ENCODE results near the gene NDUFS6.
"Not testable (repeated sequence)": the region's sequence is repeated elsewhere in the genome, so short reads cannot be mapped to it uniquely, and the experiment has no call there.

- TF ChIP-seq POLR2AphosphoS5 (IDR thresholded peaks at IDR 0.05); CTCF (IDR thresholded peaks at IDR 0.05 in 8 of 11, conservative IDR thresholded peaks at IDR 0.05 in 3 of 11): not testable (repeated sequence)
Observed at GRCh38 chr5:1843761-1844160, 42.6 kb downstream of the NDUFS6 start.
